ENCODE data around the gene B3GALNT1.

DNA sequence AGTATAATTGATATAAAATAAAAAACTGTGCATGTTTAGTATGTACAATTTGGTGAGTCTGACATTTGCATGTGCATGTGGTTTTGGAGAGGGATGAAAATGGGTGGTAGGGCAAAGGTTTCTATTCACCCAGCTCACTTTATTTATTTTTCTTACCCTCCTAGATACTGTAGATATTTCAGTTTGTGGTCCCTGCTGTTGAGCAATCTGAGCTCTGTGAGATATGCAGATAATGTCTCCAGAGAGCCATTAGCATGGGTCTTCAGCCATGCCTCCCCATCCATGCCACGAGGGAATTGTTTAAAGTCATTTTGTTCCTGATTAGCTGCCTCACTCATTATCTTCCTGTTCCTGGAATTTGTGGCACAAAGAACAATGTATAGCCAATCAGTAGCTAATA, 44.4 kb upstream of the B3GALNT1 start:
- TF ChIP-seq POLR2A (IDR thresholded peaks at IDR 0.05; ENCODE audit: low read depth, low read length) (no peak), POLR2AphosphoS5 (IDR thresholded peaks at IDR 0.05; ENCODE audit: low read depth, low read length) (no peak), TAF1 (IDR thresholded peaks at IDR 0.05; ENCODE audit: low read depth, low read length) (no peak)

Measured in GM12891 (cell line).